Measurements from ENCODE around the gene SLC4A3. TPM values are rescaled to one million over a fixed set of nuclear protein-coding genes. Genes with fewer than 3 reads are reported as not detected.

SLC4A3 gene
- total and polyA plus RNA-seq, 2 of the 13 experiments (the other 11 are each of a cell fraction or from before 2014, with no cell fraction given) = 0.18 to 0.95 TPM

GRCh38 chr2:219618733-219619122, 8.7 kb upstream of the SLC4A3 start:
- in situ Hi-C loops (cut with HindIII; ENCODE audit: extremely low pct_ligation_motif_present, low pct_unique_long_range_greater_than_20kb) = no loop called here
- H4K20me1 ChIP-seq (ENCODE audit: insufficient read depth, low read length) = no peaks in the 10 kb centered on the region
- peaks cover 2 to 25% of the 10 kb centered on the region in 2 experiments; a peak in 4 of 5 replicates for H3K27me3 ChIP-seq (ENCODE audit: control insufficient read depth in 1 of 2, insufficient read depth in 2 of 2, low read length in 2 of 2)
- H2AFZ ChIP-seq (ENCODE audit: low read length) = no peak overlapping the region
- DNase-seq (ENCODE audit: low spot score) (no peak), ATAC-seq (peak; percentile 78), FAIRE-seq (no peak)
- H3K9ac ChIP-seq (ENCODE audit: insufficient read depth, low read depth, low read length) = no peak overlapping the region
- H3K27ac ChIP-seq (ENCODE audit: extremely low read length, insufficient read depth, low read length) = no peak overlapping the region
- ChIA-PET CTCF (ENCODE audit: low intra/inter-chr PET ratio, low total read pairs) (interaction anchor here (0.8 to 2.8 kb wide), 2 partner anchors 24 to 77 kb away, joined by 4 to 12 read pairs; no protein-coding TSS in a partner anchor), POLR2A (no interaction called here)
- intact Hi-C loops (cut with micrococcal nuclease; ENCODE audit: unreplicated experiment) = loop anchor here (1.0 kb wide), 1 partner anchor 24 kb away; no protein-coding TSS in a partner anchor
- peaks cover 10% of the 10 kb centered on the region for H3K4me1 ChIP-seq (ENCODE audit: insufficient read depth, low read length)
- H3K4me2 ChIP-seq (ENCODE audit: low read depth, low read length) = no peak overlapping the region
- H3K9me3 ChIP-seq (ENCODE audit: low read length) = no peaks in the 10 kb centered on the region
- H3K4me3 ChIP-seq (replicated peaks in 1 of 3; ENCODE audit: insufficient read depth in 1 of 3, low read depth in 2 of 3, low read length in 3 of 3) = 0 out of 6 replicates have a peak overlapping the region, but pooled peaks of 1 of the 3 experiments have one; percentile 9
- no TSS peak for BruUV-seq (replicated peaks)
- WGBS (ENCODE audit: low lambda C conversion rate) = 28% methylated on average over 3 of the region's 3 CpGs
- H3K79me2 ChIP-seq (ENCODE audit: insufficient read depth, low read length) = no peaks in the 10 kb centered on the region
- H3K36me3 ChIP-seq (replicated peaks in 1 of 2; ENCODE audit: control insufficient read depth in 1 of 2, insufficient read depth in 2 of 2, low read length in 2 of 2) = peaks cover 0 to 10% of the 10 kb centered on the region in 2 experiments; a peak in 1 of 5 replicates
- no peak for TF ChIP-seq REXO4 (CRISPR knock-in tag; IDR thresholded peaks at IDR 0.05; ENCODE audit: borderline replicate concordance)
- TF ChIP-seq, protein P1, sequence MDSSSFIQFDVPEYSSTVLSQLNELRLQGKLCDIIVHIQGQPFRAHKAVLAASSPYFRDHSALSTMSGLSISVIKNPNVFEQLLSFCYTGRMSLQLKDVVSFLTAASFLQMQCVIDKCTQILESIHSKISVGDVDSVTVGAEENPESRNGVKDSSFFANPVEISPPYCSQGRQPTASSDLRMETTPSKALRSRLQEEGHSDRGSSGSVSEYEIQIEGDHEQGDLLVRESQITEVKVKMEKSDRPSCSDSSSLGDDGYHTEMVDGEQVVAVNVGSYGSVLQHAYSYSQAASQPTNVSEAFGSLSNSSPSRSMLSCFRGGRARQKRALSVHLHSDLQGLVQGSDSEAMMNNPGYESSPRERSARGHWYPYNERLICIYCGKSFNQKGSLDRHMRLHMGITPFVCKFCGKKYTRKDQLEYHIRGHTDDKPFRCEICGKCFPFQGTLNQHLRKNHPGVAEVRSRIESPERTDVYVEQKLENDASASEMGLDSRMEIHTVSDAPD (CRISPR knock-in tag; IDR thresholded peaks at IDR 0.05) = no peak
- TF ChIP-seq IKZF4 (CRISPR knock-in tag; IDR thresholded peaks at IDR 0.05; ENCODE audit: borderline replicate concordance, low read depth, not compliant biosample characterization) = no peak
- TF ChIP-seq SP5 (CRISPR knock-in tag; IDR thresholded peaks at IDR 0.05; ENCODE audit: borderline replicate concordance, low read depth) = no peak
- no peak for TF ChIP-seq NAIF1 (CRISPR knock-in tag; IDR thresholded peaks at IDR 0.05; ENCODE audit: borderline replicate concordance)
- TF ChIP-seq TBX2 (CRISPR knock-in tag; IDR thresholded peaks at IDR 0.05; ENCODE audit: borderline replicate concordance) = no peak
- peak; percentile 85; the same call in 1 of the 2 replicates for TF ChIP-seq RXRA (CRISPR knock-in tag; IDR thresholded peaks at IDR 0.05)
- TF ChIP-seq KDM5A (IDR thresholded peaks at IDR 0.05; ENCODE audit: borderline replicate concordance, low read length) = no peak
- TF ChIP-seq DNMT1 (CRISPR knock-in tag; IDR thresholded peaks at IDR 0.05) = no peak
- TF ChIP-seq DBP (CRISPR knock-in tag; IDR thresholded peaks at IDR 0.05; ENCODE audit: not compliant biosample characterization) = no peak
- no peak; the same call in 1 of the 2 replicates for TF ChIP-seq ZNF292 (CRISPR knock-in tag; IDR thresholded peaks at IDR 0.05; ENCODE audit: borderline replicate concordance, low read depth)
- TF ChIP-seq NCOA5 (CRISPR knock-in tag; IDR thresholded peaks at IDR 0.05) = no peak
- no peak for TF ChIP-seq KDM2A (CRISPR knock-in tag; IDR thresholded peaks at IDR 0.05; ENCODE audit: borderline replicate concordance, low read depth)
- no peak for TF ChIP-seq ZNF607 (CRISPR knock-in tag; IDR thresholded peaks at IDR 0.05; ENCODE audit: borderline replicate concordance)
- no peak for TF ChIP-seq MTA3 (CRISPR knock-in tag; IDR thresholded peaks at IDR 0.05)
- peak; percentile 79 for TF ChIP-seq RXRB (CRISPR knock-in tag; IDR thresholded peaks at IDR 0.05; ENCODE audit: borderline replicate concordance)
- TF ChIP-seq, protein P2, sequence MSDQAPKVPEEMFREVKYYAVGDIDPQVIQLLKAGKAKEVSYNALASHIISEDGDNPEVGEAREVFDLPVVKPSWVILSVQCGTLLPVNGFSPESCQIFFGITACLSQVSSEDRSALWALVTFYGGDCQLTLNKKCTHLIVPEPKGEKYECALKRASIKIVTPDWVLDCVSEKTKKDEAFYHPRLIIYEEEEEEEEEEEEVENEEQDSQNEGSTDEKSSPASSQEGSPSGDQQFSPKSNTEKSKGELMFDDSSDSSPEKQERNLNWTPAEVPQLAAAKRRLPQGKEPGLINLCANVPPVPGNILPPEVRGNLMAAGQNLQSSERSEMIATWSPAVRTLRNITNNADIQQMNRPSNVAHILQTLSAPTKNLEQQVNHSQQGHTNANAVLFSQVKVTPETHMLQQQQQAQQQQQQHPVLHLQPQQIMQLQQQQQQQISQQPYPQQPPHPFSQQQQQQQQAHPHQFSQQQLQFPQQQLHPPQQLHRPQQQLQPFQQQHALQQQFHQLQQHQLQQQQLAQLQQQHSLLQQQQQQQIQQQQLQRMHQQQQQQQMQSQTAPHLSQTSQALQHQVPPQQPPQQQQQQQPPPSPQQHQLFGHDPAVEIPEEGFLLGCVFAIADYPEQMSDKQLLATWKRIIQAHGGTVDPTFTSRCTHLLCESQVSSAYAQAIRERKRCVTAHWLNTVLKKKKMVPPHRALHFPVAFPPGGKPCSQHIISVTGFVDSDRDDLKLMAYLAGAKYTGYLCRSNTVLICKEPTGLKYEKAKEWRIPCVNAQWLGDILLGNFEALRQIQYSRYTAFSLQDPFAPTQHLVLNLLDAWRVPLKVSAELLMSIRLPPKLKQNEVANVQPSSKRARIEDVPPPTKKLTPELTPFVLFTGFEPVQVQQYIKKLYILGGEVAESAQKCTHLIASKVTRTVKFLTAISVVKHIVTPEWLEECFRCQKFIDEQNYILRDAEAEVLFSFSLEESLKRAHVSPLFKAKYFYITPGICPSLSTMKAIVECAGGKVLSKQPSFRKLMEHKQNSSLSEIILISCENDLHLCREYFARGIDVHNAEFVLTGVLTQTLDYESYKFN (CRISPR knock-in tag; conservative IDR thresholded peaks at IDR 0.05) = peak; percentile 63
- no peak for TF ChIP-seq MAZ (IDR thresholded peaks at IDR 0.05; ENCODE audit: borderline replicate concordance, low read depth, low read length)
- TF ChIP-seq MAZ (CRISPR knock-in tag; IDR thresholded peaks at IDR 0.05; ENCODE audit: low read depth) = no peak
